GM12872 (cell line): ENCODE data around the gene FGF12.

Experiments used
- TF ChIP-seq, protein P1 (sequence below): IDR thresholded peaks from 3 replicates; pipeline ENCODE4 v1.5.1; 2011; ENCODE audit warnings: low read depth, mild to moderate bottlenecking, low read length, moderate library complexity; ENCODE audit not compliant: insufficient read depth

Gene FGF12

DNA sequence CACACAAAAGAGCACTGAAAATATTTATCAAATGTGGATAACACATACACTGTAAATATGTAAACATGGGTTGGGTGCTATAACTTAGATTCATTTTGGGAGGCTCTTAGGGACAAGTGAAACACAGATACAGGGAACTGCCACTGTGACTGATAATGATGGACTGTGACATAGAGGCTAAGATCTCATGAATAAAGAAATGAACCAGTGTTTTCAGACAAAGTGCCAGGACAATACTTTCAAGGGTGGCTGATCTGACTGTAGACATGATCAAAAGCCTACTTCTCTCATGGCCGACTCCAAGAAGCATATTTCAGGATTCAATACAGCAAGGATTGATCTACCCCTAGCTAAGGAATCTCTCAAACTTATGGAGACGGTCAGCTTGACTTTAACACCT, 353.8 kb downstream of the FGF12 start:
- TF ChIP-seq, protein P1, sequence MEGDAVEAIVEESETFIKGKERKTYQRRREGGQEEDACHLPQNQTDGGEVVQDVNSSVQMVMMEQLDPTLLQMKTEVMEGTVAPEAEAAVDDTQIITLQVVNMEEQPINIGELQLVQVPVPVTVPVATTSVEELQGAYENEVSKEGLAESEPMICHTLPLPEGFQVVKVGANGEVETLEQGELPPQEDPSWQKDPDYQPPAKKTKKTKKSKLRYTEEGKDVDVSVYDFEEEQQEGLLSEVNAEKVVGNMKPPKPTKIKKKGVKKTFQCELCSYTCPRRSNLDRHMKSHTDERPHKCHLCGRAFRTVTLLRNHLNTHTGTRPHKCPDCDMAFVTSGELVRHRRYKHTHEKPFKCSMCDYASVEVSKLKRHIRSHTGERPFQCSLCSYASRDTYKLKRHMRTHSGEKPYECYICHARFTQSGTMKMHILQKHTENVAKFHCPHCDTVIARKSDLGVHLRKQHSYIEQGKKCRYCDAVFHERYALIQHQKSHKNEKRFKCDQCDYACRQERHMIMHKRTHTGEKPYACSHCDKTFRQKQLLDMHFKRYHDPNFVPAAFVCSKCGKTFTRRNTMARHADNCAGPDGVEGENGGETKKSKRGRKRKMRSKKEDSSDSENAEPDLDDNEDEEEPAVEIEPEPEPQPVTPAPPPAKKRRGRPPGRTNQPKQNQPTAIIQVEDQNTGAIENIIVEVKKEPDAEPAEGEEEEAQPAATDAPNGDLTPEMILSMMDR: no peak

DNA sequence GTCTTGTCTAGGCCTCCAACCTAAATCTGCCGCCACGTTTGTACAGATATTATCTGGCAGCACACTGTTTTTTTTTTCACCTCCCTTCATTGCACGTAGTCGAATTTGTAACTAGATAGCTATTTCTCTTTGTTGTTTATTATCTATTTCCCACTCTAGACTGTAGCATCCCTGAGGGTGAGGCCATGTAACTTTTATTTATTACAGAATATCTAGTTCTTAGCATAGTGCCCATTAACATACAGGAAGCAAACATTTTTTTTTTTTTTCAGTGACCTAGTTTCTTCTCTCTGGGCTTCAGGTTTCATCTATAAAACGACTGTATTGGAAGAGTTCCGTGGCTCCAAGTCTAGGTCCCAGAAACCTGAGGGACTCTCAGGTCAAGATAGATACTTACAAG, 354.3 kb downstream of the FGF12 start:
- TF ChIP-seq, protein P1: no peak

DNA sequence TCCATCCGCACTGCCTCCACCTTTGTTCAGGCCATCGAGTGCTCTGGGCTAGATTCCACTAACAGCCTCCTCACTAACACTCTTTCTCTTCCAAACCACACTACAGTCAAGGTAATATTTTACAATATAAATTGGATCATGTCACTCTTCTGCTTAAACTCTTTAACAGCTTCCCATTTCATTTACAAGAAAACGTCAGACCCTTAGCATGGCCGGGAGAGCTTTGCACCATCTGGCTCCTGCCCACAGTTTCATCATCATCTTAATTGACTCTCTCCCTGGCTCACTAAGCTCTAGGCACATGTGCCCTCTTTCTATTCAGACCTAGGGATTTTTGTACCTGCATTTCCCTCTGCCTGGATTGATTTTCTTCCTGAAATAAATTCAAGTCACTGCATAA, 354.7 kb downstream of the FGF12 start:
- TF ChIP-seq, protein P1: no peak

DNA sequence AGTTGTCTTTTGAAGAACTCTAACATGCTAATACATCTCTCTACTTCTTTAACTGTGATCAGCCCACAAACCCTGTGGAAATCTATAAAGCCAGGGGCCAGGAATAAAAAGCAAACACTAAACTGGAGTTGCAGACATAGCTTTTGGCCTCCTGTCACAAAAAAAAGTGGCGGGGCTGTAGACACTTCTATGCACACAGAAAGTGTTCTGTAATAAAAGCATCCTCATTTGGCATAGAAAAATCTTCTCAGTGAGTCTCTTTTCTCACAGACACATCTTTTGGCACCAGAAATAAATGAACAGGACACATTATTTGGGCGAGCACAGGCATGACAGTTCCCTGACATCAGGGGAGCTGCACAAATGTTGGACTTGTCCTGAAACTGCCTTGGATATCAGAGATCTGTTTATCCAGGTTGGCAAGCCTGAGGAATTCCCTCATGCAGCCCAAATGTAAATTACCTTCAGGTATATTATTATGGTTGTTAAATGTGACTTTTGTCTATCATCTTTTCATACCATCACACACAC, 355.4 kb downstream of the FGF12 start:
- TF ChIP-seq, protein P1: no peak

DNA sequence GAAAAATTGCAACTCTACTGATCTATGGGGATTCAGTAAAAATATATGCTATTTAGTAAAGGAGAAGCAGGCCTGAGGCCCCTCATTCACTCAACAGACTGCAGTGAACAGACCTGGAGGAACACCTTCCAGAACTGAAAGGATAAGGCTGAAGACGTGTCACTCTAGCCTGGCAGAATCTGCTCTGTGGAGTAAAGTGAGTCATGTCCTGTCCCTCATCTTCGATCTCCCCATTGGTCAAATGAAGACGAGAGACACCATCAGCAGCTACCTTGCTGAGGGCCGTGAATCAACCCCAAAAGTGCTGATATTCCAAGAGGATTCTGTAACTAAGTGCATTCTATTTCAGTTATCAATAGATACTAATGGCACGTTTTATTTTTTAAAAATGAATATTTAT, 359.7 kb downstream of the FGF12 start:
- TF ChIP-seq, protein P1: no peak

DNA sequence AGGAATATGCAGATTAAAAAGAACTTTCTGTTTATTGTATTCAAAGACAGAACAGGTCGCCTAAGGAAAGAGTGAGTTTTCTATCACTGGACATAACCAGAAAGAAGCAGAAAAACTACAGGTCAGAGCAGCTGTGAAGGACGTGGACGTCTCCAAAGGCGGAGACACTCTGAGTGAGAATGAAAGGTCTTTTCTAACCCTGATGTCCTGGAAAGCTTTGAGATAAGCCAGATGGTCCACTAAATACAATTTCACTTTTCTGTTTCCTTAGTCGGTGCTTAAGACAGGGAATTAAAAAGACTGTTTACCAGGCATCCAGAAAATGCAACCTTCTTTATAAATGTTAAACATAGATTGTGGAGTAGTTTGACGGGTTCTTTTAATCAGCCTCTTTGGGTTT, 360.4 kb downstream of the FGF12 start:
- TF ChIP-seq, protein P1: no peak

DNA sequence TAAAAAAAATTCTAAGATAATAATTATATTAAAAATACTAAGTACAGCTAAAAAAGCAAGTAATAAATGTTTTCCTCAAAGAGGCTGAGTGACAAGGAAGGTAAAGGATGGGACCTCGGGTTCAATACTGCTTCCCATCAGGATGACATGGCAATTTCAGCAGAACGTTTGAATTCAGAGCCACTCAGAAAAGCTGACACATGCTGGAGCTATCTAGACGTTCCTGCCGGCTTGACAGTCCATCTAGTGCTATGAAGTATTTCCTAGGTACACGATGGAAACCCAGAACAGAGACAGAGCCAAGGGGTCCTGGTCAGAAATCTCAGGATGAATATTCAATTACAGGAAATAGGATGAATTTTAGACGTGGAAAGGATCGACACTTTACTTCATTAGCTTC, 361.8 kb downstream of the FGF12 start:
- TF ChIP-seq, protein P1: no peak

DNA sequence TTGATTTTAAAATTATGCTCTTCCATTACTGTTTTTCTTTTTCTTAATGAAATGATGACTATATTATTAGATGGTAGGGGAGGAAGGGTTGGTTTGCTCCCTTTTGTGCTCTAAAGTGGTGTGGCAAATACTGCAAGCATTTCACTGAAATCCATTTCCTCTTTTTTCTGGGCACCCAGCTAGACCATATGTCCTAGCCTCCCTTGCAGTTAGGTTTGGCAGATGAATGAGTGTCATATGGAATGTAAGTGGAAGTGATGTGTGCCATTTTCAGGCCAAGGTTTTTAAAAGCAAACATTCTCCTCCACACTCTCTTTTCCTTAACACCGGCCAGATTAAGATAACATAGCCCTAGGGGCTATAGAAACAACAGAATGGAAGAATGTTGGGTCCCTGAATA, 363.0 kb downstream of the FGF12 start:
- TF ChIP-seq, protein P1: no peak
